ENCODE measurements around the gene CYP3A4.

CYP3A4 gene

DNA sequence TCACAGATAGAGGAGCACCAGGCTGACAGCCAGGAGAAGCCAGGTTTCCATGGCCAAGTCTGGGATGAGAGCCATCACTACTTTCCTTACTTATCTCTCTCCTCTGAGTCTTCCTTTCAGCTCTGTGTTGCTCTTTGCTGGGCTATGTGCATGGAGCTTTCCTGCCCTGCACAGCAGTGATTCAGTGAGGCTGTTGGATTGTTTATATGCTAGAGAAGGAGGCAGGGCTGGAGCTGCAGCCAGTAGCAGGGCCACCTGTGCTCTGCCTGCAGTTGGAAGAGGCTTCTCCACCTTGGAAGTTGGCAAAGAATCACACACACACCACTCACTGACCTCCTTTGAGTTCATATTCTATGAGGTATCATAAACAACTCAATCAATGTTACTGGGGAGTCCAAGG is at the start of gene CYP3A4:
Gene CYP3A4, minus strand, starts transcription at position 178 of the 400 bp plus-strand sequence. Its CDS starts 103 bp downstream, at position 75.
- no peak within 1 kb of the TSS for H3K4me3 ChIP-seq (ENCODE audit: low read depth, low read length)
- TF ChIP-seq, protein P1, sequence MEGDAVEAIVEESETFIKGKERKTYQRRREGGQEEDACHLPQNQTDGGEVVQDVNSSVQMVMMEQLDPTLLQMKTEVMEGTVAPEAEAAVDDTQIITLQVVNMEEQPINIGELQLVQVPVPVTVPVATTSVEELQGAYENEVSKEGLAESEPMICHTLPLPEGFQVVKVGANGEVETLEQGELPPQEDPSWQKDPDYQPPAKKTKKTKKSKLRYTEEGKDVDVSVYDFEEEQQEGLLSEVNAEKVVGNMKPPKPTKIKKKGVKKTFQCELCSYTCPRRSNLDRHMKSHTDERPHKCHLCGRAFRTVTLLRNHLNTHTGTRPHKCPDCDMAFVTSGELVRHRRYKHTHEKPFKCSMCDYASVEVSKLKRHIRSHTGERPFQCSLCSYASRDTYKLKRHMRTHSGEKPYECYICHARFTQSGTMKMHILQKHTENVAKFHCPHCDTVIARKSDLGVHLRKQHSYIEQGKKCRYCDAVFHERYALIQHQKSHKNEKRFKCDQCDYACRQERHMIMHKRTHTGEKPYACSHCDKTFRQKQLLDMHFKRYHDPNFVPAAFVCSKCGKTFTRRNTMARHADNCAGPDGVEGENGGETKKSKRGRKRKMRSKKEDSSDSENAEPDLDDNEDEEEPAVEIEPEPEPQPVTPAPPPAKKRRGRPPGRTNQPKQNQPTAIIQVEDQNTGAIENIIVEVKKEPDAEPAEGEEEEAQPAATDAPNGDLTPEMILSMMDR (IDR thresholded peaks at IDR 0.05; ENCODE audit: low read depth, low read length), result no peak

DNA sequence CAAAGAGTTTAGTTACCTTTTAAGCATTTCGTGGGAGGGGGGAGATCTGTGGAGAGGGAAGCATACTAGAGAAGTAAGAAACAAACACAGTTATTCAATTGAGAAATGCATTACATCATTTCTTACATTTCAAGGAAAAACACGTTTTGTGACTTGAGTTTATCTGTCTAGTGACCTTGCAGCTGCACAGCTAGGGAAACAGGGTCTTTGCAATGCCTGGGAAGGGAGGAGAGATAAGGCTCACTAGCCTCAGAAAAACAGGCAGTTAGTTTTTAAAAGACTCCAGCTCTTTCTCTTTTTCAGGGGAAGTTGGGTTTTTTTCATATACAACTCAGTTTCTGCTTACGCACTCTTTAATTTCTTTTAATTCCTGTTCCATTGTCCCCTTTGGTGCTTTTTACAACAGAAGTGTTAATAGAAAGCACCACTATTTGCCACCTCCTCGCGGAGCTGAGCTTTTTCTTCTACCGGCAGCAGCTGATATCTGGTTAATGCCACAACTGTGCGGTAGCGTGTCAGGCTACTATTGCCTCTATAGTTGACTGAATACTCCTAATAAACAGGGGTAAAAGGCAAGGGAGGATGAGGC is 49.4 kb upstream of the CYP3A4 start:
- no peak overlapping the region for H3K4me3 ChIP-seq (ENCODE audit: low read depth, low read length)
- TF ChIP-seq, protein P1 (IDR thresholded peaks at IDR 0.05; ENCODE audit: low read depth, low read length), result no peak

DNA sequence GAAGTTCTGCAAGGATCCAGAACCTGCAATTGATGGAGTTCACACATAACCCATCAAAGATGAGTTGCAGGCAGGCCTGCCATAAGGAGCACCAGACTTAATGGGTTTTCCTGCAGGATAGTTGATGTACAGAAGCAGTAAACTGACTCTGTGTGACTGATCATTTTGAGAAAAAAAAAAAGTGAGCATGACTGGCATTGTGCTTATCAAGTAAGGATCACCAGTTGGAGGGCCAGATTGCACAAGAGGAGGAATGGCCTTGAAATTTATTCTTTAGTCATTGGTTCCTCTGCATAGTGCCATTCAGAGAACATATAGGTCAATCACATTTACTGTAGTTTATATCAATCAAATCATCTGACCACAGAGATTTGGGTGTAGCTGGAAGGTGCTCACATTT is 47.6 kb upstream of the CYP3A4 start:
- TF ChIP-seq, protein P1 (IDR thresholded peaks at IDR 0.05; ENCODE audit: low read depth, low read length), result no peak
- no peak overlapping the region for H3K4me3 ChIP-seq (ENCODE audit: low read depth, low read length)

DNA sequence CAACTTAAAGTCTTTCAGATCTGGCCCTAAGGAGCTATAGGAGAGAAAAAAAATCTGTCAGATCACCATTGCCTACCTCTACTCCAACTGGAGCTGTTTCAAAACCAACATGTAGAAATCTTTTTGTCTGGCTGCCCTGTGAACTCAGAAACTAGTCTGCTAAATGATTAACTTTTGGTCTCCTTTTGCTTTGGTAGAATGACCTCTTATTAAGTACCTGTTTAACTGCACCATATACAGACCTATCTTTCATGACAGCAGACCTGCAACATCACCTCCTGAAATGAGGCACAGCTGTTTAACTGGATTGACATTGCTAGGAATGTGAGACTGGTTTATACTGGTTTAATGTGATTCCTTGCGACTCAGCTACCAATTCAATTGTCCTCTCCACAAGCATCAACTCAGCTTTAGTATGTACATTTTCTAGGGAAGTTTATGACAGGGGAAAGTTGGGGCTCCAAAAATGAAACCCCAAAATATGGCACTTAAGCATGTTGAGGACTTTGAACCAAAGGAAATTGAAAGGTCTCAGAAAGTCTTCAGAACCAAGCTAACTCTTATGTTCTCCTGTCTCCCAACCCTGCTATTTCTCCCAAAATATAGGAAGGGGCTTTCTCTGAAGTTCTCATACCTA is 45.7 kb upstream of the CYP3A4 start:
- no peak overlapping the region for H3K4me3 ChIP-seq (ENCODE audit: low read depth, low read length)
- TF ChIP-seq, protein P1 (IDR thresholded peaks at IDR 0.05; ENCODE audit: low read depth, low read length), result no peak

DNA sequence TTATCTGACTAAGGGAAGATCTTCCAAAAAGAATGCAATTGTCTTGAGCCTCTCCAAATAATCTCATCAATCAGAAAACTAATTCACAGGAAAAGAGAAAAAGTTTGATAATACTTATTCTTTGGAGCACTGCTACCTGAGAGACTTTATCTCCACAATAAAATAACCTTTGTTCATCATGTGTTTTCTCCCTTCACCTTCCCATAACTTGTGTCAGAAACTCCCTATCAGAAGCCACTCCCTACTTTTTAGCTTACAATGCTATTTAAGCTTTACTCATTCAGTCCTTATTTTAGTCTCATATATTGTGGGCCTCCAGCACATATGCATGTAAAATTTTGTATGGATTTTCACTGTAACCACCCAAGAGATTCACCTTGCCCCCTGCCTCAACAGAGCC is 44.8 kb upstream of the CYP3A4 start:
- H3K4me3 ChIP-seq (ENCODE audit: low read depth, low read length), result no peak overlapping the region
- TF ChIP-seq, protein P1 (IDR thresholded peaks at IDR 0.05; ENCODE audit: low read depth, low read length), result no peak

DNA sequence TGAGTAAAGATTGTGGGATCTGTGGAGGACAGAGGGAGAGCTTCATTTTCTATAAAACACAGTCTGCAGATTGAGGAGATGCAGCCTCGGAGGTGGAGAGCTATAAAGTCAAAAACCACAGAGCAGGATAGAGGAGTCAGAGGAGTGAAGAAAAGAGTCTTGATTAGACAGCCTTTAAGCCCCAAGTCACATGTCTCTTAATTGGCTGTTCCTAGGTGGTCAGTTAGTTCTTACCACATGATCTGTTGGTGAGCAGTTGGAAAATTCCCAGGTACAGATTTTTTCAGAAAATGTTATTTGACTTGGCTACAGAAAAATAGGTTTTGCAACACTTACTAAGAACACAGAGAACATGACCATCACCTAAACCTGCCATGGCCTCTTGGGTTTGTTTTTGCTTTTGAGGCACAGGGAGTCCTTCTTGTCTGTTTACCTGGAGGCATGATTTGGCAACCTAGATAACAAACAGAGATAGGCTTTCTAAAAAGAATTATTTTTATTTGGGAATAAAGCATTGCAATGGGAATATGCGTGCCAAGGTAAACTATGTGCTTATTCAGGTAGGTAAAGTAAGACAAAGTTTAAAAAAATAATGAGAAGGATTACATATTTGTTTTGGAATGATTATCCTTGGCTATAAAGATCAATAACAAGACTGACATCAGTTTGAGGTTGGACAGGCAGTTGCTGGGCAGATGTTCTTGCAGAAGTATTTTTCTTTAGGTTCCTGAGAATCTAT is 43.2 kb upstream of the CYP3A4 start:
- no peak overlapping the region for H3K4me3 ChIP-seq (ENCODE audit: low read depth, low read length)
- TF ChIP-seq, protein P1 (IDR thresholded peaks at IDR 0.05; ENCODE audit: low read depth, low read length), result no peak

DNA sequence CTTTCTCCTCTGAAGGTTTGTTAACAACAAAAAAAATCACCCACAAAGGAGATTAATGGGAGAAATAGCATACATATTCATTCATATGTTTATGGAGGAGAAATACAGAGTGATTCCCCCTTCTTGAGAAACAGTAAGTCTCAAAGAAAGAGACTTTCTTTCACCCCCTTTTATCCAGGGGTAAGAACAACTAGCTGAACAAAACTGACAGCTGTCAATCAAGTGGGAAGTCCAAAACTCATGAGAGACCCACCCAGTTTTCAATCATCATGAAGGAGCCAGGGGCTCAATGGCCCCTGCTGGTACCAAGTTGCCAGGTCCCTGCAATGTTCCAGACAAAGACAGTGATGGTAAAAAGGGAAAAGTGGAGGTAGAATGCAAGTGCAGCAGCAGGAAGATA is 41.9 kb upstream of the CYP3A4 start:
- TF ChIP-seq, protein P1 (IDR thresholded peaks at IDR 0.05; ENCODE audit: low read depth, low read length), result no peak
- H3K4me3 ChIP-seq (ENCODE audit: low read depth, low read length), result no peak overlapping the region
